ENCODE results near the gene ZCCHC24.

DNA sequence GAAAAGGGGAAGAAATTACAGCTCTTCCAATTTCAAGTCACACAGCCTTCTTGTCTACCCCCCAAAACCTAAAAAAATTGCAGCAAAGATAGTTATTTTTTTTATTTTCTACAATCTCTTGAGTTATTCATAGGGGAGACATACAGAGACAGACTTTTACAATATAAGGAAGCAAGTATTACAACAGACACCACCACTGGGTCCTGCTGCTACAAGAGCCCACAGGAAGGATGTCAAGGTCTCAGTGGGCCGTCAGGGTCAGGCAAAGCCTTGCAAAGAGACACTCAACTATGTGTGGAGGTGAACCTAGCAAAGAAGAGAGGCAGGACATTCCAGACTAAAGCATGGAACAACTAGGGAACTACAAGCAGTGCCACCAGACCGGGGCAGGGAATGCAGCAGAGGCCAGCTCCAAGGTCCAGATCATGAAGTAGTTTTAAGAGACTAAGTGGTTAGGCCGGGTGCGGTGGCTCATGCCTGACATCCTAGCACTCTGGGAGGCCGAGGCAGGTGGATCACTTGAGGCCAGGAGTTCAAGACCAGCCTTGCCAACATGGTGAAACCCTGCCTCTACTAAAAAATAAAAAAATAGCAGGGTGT, 28.2 kb upstream of the ZCCHC24 start:
- TF ChIP-seq CTCF (IDR thresholded peaks at IDR 0.05) (no peak), EZH2phosphoT487 (IDR thresholded peaks at IDR 0.05) (no peak)
